Esophagus muscularis mucosa (tissue), 4 donors: ENCODE data around the gene FDX1. TPM values are rescaled to one million over a fixed set of nuclear protein-coding genes. Genes with fewer than 3 reads are reported as not detected.

Experiments
- DNase-seq: peaks from one replicate; pipeline ENCODE4 v3.0.0-alpha.2; 2017; ENCODE audit errors: extremely low spot score
- H3K27ac ChIP-seq, 4 donors: fragments of 200-600 bp; sonication (generic); replicated peaks in 1 of 4; 1 replicate in 3 of 4; 2 replicates in 1 of 4; pipeline ENCODE4 v1.5.1; 2016 to 2019; ENCODE audit warnings: mild to moderate bottlenecking in 1 of 4
- H3K27me3 ChIP-seq, 4 donors: fragments of 200-600 bp; sonication (generic); one replicate each; pipeline versions ENCODE4 v1.5.1 to v1.6.0; 2016 to 2019
- H3K36me3 ChIP-seq, 4 donors: fragments of 200-600 bp; sonication (generic); one replicate each; pipeline ENCODE4 v1.5.1; 2016 to 2019
- H3K4me1 ChIP-seq, 4 donors: fragments of 200-600 bp; sonication (generic); one replicate each; pipeline ENCODE4 v1.5.1; 2016 to 2019
- H3K4me3 ChIP-seq, 4 donors: fragments of 200-600 bp; sonication (generic); 1 replicate in 2 of 4; 2 replicates in 2 of 4; pipeline ENCODE4 v1.5.1; 2016 to 2019; ENCODE audit warnings: mild to moderate bottlenecking in 4 of 4, moderate library complexity in 1 of 4
- H3K9me3 ChIP-seq, 4 donors: fragments of 200-600 bp; sonication (generic); 1 replicate in 3 of 4; 2 replicates in 1 of 4; pipeline ENCODE4 v1.5.1; 2016 to 2019
- CTCF ChIP-seq, 3 experiments: fragments of 200-600 bp in 2 of 3; fragments of 450-650 bp in 1 of 3; sonication (generic) in 2 of 3; IDR thresholded peaks; one replicate each; pipeline ENCODE4 v1.5.1; 2017 to 2019; ENCODE audit warnings: antibody characterized with exemption in 3 of 3, mild to moderate bottlenecking in 2 of 3, moderate library complexity in 1 of 3
- EP300 ChIP-seq: sonication (generic); formaldehyde crosslinking; IDR thresholded peaks from one replicate; pipeline ENCODE4 v1.6.1; 2017; ENCODE audit warnings: antibody characterized with exemption
- POLR2A ChIP-seq: fragments of 450-650 bp; IDR thresholded peaks from one replicate; pipeline ENCODE4 v1.6.1; 2017; ENCODE audit warnings: antibody characterized with exemption, moderate library complexity, mild to moderate bottlenecking, low read depth
- POLR2AphosphoS5 ChIP-seq, 2 donors: sonication (generic); formaldehyde crosslinking; IDR thresholded peaks; one replicate each; pipeline ENCODE4 v1.6.1; 2017; ENCODE audit warnings: antibody characterized with exemption in 2 of 2
- WGBS: methylation state at CpG from one replicate; pipeline ENCODE4 v1.1.5; 2018; 5-methylcytosine and 5-hydroxymethylcytosine counted together
- intact Hi-C: fragments of 100-400 bp; cut with DNase I; formaldehyde crosslinking; loops from one replicate; pipeline ENCODE4 v1.15.1; 2023
- total RNA-seq, 4 donors: library from RNA; depleted of rRNA; stranded (reverse); fragments of >200 nt; gene quantifications; one replicate each; pipeline versions ENCODE4 v1.1.0 to v1.2.1, GENCODE V29; 2016

FDX1 gene
- total RNA-seq, 4 donors from 2014 or later = 12.0 to 15.7 (median 13.6) TPM

DNA sequence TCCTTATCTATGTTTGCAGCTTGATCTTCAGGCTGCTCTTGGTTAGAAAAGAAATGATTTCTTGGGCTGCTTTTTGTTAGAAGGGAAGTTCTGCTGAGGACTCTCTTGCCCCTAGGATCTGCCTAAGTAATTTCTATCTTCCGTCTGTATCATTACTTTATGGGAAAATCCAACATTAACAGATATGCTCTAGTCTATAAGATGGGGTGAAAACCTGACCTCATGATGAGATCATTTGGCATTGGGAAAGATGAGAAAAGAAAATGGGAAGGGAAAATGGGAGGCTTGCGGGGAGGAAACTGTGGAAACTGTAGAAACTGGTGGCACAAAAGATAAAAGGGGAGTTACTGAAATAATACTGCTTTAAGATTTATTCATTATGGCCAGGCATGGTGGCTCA lies 63.6 kb downstream of the FDX1 start:
- TF ChIP-seq POLR2A (no peak), EP300 (no peak), CTCF (IDR thresholded peaks at IDR 0.05) (no peak), POLR2AphosphoS5 (IDR thresholded peaks at IDR 0.05) (no peak)
- H3K27ac ChIP-seq = no peak overlapping the region
- DNase-seq = no peak
- 92% methylated on average over 2 of the region's 2 CpGs for WGBS
- H3K4me1 ChIP-seq = peaks cover 0 to 4% (median 0%) of the 10 kb centered on the region in 4 donors
- intact Hi-C loops = no loop called here
- H3K36me3 ChIP-seq = no peaks in the 10 kb centered on the region
- no peak overlapping the region for H3K4me3 ChIP-seq
- H3K9me3 ChIP-seq = no peaks in the 10 kb centered on the region
- no peaks in the 10 kb centered on the region for H3K27me3 ChIP-seq

- no peaks in the 10 kb centered on the region for H3K36me3 ChIP-seq
- WGBS = 41% methylated on average over 2 of the region's 2 CpGs
- no peaks in the 10 kb centered on the region for H3K4me1 ChIP-seq
- no peak for TF ChIP-seq CTCF (IDR thresholded peaks at IDR 0.05)
- TF ChIP-seq EP300 = no peak
- no peak for TF ChIP-seq POLR2AphosphoS5 (IDR thresholded peaks at IDR 0.05)
- TF ChIP-seq POLR2A = no peak
- H3K9me3 ChIP-seq = peaks cover 0 to 13% (median 4%) of the 10 kb centered on the region in 4 donors
- no peak overlapping the region for H3K4me3 ChIP-seq
- DNase-seq = peak; percentile 91
- intact Hi-C loops = no loop called here
- H3K27ac ChIP-seq = no peak overlapping the region
- H3K27me3 ChIP-seq = no peaks in the 10 kb centered on the region
These were observed 67.7 kb downstream of the FDX1 start for GRCh38 chr11:110497231-110497978.

GRCh38 chr11:110501428-110501827 lies 71.7 kb downstream of the FDX1 start:
- 85% methylated on average over 2 of the region's 2 CpGs for whole genome bisulfite sequencing
- Histone ChIP-seq H3K4me1 (no peaks in the 10 kb centered on the region), H3K4me3 (no peak overlapping the region), H3K27me3 (no peaks in the 10 kb centered on the region), H3K9me3 (peaks cover 0 to 13% (median 4%) of the 10 kb centered on the region in 4 donors), H3K27ac (no peak overlapping the region), H3K36me3 (no peaks in the 10 kb centered on the region)
- TF ChIP-seq EP300 (no peak), CTCF (IDR thresholded peaks at IDR 0.05) (no peak), POLR2A (no peak), POLR2AphosphoS5 (IDR thresholded peaks at IDR 0.05) (no peak)
- DNase-seq = peak; percentile 72
- intact Hi-C loops = no loop called here

GRCh38 chr11:110505528-110506284 lies 76.0 kb downstream of the FDX1 start:
- no peaks in the 10 kb centered on the region for H3K36me3 ChIP-seq
- H3K27ac ChIP-seq = no peak overlapping the region
- H3K9me3 ChIP-seq = peaks cover 0 to 13% (median 4%) of the 10 kb centered on the region in 4 donors
- H3K27me3 ChIP-seq = no peaks in the 10 kb centered on the region
- H3K4me3 ChIP-seq = no peak overlapping the region
- 66% methylated on average over 9 of the region's 9 CpGs for WGBS
- no peaks in the 10 kb centered on the region for H3K4me1 ChIP-seq
- TF ChIP-seq CTCF (IDR thresholded peaks at IDR 0.05) (no peak), EP300 (no peak), POLR2A (no peak), POLR2AphosphoS5 (IDR thresholded peaks at IDR 0.05) (no peak)
- intact Hi-C loops = no loop called here
- DNase-seq = peak; percentile 89
